CD4-positive, alpha-beta T cell treated with Interleukin-12 subunit alpha and Interleukin-12 subunit beta, for 1 hour (primary cell): ENCODE data around the gene DNAJC2.
A peak's percentile ranks its signal among the peaks of the same experiment; 100 is the strongest.
"Not testable (repeated sequence)": the region's sequence is repeated elsewhere in the genome, so short reads cannot be mapped to it uniquely, and the experiment has no call there.

Source experiments
- DNase-seq: peaks from one replicate; pipeline ENCODE4 v3.0.0-alpha.2; 2020

Gene DNAJC2

GRCh38 chr7:103341466-103341865 lies 3.1 kb downstream of the DNAJC2 start:
- DNase-seq, result no peak

GRCh38 chr7:103338864-103339263 lies 5.7 kb downstream of the DNAJC2 start:
- no peak for DNase-seq

DNA sequence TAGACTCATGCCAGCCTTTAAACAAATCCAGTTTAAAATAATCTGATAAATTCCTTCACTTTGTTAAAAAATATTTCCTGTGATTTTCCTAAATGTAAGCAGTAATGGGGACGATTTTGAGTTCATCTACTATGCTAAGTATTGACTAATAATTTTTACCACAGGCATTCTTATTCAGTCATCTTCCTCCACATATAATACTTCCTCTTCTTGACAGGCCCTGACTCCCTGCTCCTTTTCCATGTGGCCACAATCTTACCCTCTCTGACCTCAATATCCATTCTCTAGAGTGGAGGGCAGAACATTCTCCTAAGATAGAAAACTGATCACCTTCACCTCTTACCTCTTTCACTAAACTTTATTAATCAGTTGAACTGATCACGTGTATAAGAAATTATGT lies 7.8 kb downstream of the DNAJC2 start:
- DNase-seq, result no peak

DNA sequence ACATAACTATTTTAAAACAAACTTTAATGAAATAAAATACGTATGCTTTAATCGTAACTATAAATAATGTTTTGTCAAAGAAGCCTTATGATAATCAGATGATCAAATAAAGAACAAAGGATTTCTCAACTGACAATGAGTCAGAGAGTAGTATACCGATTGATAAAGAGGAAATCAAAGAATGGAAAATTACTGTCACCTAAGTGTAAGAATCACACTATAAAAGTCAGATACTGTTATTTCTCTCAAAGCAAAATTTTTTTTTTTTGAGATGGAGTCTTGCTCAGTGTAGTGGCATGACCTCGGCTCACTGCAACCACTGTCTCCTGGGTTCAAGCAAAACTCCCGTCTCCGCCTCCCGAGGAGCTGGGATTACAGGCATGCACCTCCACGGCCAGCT lies 18.8 kb downstream of the DNAJC2 start:
- DNase-seq, result no peak

DNA sequence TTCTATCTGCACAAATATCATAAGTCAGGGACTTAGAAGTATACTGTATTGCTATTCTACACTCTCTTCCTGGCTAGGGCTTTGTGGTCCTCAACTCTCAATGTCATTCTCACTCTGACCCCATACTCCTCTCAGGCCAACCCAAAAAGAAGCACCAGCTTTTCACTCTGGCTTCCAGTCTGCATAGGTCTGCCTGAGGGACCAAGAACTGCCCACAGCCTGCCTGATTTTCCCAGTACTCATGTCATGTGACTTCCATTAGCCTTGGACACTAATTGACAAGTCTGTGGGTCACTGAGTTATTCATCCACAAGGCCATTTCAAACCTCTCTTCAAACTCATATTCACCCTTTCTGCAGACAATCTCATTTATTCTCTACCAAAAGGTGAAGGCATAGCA lies 27.6 kb downstream of the DNAJC2 start:
- DNase-seq, result no peak

DNA sequence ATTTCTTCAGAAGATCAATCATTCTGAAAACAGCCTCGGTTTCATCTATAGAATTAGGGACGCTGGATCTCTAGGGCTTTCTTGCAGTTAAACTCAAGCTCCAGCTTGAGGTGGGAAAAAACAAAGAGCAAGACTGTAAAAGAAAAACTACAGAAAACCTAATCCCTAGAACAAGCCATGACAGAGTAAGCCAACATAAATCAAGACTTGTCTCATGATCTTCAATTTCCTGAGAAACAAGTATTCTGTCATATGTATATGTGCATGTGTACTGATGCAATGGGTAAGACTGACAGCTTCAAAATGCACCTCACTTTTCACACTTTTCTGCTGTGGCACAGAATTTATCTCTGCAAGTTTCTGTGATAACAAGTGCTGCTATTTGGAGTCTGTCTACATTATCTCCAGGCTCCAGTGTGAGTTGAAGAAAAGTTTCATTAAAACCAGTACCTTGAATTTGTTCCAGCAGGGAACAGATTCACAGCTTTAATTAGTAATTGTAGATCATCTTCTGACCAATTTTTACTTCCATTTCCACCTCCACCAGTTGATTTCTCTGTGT lies 28.1 kb downstream of the DNAJC2 start:
- DNase-seq, result no peak

DNA sequence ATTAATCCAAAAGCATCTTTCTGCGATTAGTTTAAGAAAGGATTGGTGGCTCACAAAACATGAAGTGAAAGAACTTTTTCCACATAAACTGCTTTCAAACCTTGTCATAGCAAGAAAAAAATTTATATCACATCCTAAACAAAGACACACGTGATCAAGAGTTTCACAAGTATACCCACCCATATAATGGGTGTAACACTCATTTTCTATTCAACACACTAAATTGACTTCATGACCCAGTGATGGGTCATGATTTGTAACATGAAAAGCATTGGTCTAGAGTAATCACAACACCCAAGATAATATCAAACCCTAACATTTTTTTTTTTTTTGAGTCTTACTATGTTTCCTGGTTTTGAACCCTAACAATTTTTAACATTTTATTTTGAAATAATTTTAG lies 29.7 kb downstream of the DNAJC2 start:
- no peak for DNase-seq

DNA sequence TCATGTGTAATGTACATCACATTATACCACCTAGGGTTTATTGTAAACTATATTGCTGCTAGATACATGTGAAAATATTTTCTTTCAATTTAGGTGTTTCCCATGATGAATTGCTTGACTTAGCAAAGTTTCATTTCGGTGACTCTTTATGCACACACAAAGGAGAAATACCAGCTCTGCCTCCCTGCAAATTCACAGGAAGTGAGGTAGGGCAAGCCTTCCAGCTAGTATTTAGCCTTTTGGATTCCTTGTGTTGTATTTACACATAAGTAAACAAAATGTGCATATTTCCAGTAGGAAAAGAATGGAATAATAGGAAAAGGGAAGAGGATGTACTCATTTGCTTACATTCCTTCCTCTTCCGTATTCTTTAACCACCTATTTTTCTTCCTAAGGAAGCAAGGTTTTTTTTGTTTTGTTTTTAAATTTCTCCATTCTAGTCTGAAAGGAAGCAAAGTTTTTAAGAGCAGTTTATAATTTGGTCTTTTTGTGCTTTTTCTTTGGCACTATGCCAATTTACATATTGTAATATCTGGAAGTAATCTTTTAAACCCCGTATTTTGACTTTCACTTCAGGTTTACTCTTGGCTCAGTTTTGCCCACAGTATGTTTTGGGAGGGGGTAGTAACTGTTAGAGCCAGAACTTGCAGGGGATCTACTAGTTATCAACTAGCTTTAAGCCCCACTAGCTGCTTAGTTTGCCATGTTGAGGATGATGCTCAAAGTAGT lies 36.9 kb downstream of the DNAJC2 start:
- DNase-seq, result no peak

GRCh38 chr7:103301441-103301840 lies 43.1 kb downstream of the DNAJC2 start:
- no peak for DNase-seq

DNA sequence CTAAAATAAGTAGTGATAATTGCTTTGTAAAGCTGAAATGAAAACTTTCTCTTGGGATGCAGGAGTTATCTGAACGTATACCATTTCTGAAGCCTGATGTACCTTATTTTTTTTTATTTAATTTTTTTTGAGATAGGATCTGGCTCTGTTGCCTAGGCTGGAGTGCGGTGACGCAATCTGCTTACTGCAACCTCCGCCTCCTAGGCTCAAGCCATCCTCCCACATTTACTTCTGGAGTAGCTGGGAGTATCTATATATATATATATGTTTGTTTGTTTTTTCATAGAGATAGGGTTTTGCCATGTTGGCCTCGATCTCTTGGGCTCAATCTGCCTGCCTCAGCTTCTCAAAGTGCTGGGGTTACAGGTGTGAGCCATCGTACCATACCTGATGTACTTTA lies 44.9 kb downstream of the DNAJC2 start:
- DNase-seq, result no peak

DNA sequence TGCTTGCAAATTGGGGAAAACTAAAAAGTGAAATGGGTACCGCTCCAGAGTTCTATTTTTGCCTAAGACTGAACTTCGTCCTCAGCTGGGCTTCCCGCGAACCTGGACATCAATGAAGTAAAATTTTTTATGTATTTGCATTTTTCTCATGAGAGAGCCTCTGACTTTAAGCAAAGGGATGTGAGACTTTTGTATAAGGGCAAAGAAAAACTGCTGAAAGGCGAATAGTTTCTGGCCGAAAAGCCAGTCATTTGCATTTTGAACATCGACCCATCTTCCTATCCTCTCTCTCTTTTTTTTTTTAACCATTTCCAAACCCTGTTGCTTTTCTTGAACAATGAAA lies 46.8 kb downstream of the DNAJC2 start:
- DNase-seq, result no peak

DNA sequence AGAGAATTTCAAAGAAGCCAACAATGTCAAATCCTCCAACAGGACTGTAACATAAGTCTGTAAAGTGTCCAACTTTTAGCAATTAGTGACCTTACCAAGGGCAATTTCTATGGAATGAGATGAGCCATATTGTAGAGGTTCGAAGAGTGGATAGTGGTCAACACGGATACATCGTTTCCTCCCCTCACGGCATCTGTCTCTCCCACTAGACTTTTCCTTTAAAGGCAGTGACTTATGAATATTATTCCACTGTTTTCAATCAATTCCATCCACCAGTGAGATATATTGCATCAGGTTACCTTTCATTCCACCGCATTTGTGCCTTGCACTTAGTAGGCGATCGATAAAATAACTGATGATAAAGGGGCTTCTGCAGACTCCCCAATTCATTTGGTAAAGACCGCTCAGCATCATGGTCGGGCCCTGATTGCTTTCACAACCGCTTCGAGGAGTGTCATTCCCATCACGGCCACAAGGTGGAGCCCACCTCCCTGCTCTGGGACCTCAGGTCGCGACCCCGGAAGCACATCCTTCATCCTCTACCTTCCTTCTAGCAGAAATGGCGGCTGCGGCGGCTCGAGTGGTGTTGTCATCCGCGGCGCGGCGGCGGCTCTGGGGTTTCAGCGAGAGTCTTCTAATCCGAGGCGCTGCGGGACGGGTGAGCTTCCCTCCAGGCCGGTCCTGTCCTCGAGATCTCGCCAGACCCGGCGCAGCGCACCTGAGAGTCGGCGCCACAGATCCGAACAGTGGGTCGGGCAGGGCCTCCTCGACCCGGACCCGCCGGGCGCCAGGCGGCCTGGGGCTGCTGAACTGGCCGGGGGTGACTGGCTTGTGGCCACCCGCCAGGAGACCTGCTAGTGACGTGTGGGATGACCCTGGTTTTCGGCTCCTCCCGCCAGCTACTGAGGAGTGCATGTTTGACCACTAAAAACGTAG lies 47.4 kb downstream of the DNAJC2 start, which contains the start of gene PMPCB:
TSS of gene PMPCB (plus strand) at position 535 of the 936 bp plus-strand sequence. CDS start at position 560, 25 bp downstream.
- peak; percentile 96 for DNase-seq

DNA sequence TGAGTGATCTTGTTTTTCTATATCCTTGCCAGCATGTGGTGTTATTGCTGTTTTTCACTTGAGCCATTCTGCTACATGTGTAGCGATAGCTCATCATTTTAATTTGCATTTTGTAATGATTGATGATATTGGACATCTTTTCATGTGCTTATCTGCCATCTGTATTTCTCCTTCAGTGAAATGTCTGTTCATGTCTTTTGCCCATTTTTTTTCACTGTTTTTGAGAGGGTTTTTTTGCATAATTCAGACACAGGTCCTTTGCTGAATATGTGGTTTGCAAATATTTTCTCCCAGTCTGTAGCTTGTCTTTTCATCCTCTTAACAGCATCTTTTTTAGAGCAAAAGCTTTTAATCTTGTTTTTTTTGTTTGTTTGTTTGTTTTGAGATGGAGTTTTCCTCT lies 51.0 kb downstream of the DNAJC2 start:
- no peak for DNase-seq

GRCh38 chr7:103292122-103292521 lies 52.4 kb downstream of the DNAJC2 start:
- no peak for DNase-seq

DNA sequence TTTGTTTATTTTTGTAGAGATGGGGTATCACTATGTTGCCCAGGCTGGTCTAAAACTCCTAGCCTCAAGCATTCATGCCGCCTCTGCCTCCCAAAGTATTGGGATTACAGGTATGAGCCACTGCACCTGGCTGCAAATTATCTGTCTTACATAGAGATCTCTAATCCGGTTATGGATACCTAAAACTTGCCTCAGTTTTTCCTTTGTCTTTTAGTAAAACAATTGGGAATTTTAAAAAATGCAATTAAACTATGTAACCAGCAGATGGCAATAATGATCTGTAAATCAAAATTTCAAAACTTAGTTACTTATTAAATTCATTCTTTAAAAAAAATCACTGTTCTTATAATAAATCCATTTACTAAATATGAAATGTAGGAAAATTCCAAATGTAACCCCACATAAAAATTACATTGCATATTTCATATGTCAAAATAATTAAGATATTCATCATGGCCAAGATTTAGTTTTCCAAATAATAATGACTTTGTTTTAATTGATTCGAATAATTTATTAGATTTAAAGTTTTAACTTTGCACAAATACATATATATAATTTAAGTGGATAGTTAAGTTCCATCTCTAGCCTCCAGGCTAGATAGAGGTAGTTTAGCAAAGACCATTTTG lies 61.7 kb downstream of the DNAJC2 start:
- DNase-seq, result not testable (repeated sequence)

GRCh38 chr7:103280803-103281155 lies 63.8 kb downstream of the DNAJC2 start:
- not testable (repeated sequence) for DNase-seq

DNA sequence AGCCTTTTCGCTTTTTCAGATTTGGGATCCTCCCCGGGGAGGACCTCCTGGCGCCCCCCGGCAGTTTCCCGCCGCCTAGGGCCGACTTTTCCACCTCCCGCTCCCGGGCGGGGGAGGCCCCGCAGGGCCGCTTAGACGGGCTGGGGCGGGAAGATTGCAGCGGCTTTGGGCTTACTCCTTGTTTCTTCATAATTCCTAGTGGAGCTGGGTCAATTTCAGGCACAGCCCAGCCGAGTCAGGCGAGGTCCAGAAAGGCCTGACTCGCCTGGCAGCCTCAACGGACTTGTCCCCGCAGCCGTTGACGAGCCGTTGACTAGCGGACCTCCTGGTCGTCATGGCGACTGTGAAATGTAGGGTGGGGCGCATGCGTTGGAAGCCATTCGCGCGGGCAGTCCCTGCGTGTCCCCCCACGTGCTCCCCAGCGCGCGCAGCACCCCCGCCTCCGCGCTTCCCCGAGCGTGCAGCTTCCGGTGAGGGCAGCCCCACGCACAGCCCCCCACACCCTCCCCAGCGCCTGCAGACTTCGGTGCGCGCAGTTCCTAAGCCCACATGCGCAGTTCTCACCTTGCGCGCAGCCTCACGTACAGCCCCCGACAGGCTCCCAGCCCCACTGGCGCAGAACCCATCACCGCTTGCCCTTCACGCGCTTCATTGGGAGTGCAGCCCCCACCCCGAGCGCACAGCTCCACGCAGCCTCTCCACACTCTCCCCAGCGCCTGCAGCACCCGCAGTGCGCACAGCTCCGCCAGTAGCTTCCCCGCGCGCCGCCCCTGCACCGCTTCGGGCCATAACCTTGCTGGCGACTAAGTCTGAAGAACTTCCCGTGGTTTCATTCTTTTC lies 64.4 kb downstream of the DNAJC2 start:
- DNase-seq, result peak; percentile 94

- not testable (repeated sequence) for DNase-seq
Observed at GRCh38 chr7:103279636-103279962, 65.0 kb downstream of the DNAJC2 start.

- DNase-seq, result not testable (repeated sequence)
Observed at GRCh38 chr7:103278195-103278594, 66.4 kb downstream of the DNAJC2 start.

DNA sequence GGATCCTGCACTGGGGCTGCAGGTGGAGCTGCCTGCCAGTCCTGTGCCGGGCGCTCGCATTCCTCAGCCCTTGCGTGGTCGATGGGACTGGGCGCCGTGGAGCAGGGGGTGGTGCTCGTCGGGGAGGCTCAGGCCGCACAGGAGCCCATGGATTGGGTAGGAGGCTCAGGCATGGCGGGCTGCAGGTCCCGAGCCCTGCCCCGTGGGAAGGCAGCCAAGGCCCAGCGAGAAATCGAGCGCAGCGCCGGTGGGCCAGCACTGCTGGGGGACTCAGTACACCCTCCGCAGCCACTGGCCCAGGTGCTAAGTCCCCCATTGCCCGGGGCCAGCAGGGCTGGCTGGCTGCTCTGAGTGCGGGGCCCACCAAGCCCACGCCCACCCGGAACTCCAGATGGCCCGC lies 69.7 kb downstream of the DNAJC2 start:
- DNase-seq, result not testable (repeated sequence)

DNA sequence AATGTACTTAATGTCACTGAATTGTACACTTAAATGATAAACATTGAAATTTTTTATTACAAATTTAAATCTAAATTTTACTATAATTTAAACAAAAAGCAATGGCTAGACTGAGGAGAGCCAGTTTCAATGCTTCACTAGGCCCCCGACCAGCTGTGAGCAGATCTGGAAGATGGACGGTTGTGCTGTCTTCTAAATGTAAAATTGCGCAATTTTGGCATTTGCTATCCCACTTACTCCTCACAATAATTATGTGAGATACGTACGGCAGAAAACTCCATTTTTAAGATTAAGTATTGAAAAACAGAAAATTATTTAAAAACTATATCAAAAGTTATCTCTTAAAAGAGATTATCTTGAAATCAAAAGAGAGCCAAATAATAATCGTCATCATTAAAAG lies 71.2 kb downstream of the DNAJC2 start:
- not testable (repeated sequence) for DNase-seq

DNA sequence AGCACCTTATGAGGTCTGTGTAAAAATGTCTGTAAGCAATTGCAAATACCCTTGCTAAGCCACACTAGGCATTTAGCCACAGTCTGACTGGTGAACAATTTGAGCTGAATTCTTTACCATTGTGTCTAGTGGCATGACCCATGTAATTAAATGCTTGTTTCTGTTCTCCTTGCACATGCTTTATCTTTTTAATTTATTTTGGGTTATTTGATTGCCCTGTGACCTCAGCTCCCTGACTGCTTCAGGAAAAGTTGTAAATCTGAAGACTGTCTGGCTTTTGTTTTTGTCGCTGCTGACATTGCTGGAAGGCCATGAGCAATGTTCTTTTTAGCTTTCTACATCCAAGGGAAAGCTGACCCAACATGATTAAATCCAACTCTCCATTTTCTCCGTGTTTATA lies 78.3 kb downstream of the DNAJC2 start:
- DNase-seq, result not testable (repeated sequence)

GRCh38 chr7:103264054-103264453 lies 80.5 kb downstream of the DNAJC2 start:
- DNase-seq, result not testable (repeated sequence)
